Measurements from ENCODE around the gene FOXP3.

FOXP3 gene

GRCh38 chrX:49214416-49214815, 50.1 kb downstream of the FOXP3 start:
- DNase-seq (ENCODE audit: low spot score): no peak

DNA sequence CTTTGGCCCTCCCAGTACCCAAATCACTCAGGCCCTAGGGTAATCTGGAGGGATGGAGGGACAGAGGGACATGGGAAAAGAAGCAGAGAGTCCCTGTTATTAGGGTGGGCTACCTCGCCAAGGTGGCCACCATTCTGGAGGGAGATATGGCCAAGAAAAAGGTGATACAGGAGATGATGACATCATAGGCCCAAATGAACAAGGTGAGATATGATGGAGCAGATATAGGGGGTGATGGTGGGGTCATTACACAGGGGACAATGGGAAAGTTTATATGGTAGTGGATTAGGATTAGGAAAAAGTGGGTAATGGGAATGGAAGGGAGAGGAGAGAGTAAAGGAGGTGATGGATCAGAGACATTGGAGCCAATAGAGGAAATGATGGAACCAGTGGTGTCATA, 51.6 kb downstream of the FOXP3 start:
- no peak for DNase-seq (ENCODE audit: low spot score)

DNA sequence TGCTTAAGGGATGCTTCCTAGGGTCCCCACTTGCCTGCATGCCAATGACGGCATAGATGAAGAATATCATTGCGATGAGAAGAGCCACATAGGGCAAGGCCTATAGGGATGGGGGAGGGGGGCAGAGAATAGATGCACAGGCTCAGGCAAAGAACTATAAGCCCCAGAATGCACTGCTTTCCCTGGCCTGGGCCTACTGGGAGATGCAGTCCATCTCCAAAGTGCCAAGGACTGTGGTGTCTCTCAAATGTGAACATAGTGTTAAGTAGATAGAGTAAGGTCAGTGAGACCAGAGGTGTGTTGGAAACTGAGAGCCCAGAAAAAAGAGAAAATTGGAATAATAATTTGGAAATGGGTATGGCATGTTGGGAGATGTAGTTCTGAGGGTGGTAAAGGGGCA, 52.3 kb downstream of the FOXP3 start:
- DNase-seq (ENCODE audit: low spot score): no peak

- DNase-seq (ENCODE audit: low spot score): no peak
These were observed 53.4 kb downstream of the FOXP3 start for GRCh38 chrX:49211074-49211473.

DNA sequence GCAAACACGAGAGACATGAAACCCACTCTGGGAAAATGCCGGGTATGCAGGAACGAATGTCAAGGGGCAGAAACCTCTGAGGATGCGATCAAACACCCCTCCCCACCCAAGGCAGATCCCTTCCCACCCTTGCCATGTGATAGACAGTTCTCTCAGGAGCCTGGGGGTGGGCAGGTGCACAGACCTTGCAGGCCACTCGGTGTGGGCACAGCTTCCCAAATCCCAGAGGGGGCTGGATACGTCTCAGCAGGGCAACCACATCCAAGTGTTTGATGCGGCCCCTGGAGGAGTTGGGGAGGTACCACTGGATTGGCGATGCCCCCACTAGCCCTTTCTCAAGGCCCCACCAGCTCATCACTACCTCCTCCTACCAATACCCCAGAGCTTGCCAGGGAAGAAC, 54.1 kb downstream of the FOXP3 start:
- no peak for DNase-seq (ENCODE audit: low spot score)

DNA sequence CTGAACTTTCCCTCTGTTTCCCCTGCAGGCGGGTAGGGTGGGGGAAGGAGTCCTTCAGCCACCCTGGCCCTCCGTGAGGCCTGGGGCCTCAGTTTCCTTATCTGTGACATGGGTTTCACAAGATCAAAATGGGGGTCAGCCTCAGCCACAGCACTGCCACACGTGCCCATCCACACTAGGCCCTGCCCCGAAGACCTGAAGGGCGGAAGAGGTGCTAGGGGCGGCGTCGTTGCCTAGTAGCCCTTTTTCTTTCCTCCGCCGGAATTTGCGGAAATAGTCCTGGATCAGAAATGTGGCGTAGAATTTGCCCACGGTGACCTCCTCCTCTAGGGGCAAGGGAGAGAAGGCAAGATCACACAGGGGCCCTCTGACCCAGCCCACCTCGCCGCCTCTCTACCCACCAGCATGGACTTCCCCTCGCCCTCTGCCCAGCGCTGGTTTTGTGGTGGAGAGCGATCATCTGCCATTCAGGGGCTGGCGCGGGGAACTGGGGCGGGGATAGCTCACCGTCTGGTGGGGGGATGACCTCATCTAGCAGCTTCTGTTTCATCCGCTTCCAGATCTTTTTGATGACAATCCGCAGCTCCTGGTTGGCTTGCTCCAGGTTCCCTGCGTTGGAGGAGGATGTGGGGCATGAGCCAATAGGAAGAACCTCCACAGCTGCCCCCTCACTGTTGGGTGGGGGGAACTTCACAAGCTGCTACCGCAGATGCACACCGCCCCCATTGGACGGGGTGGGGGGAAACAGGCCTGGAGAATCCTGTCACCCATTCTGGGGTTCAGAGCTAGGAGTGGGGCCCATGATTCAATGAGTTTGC, 54.9 kb downstream of the FOXP3 start:
- no peak for DNase-seq (ENCODE audit: low spot score)

GRCh38 chrX:49208399-49208798, 56.1 kb downstream of the FOXP3 start:
- no peak for DNase-seq (ENCODE audit: low spot score)

GRCh38 chrX:49206543-49206942, 58.0 kb downstream of the FOXP3 start:
- no peak for DNase-seq (ENCODE audit: low spot score)

GRCh38 chrX:49205443-49205842, 59.1 kb downstream of the FOXP3 start:
- DNase-seq (ENCODE audit: low spot score): no peak

DNA sequence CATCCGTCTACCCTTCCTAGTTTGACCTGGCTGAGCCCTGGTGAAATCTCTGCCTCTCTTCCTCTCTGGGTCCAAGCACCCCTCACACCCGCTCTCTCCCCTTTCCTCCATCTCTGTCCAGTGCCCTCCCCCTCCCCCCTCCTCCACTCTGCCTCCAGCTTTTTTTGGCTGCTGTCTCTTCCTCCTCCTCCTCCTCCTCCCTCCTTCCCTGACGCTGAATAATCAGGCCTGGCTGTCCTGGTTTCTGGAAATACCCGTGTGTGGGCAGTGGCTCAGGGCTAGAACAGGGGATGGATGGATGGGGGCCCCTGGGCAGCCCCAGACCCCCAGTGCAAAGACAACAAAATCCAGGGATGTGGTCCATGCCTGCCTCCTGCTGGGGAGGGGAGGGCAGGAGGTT, 59.8 kb downstream of the FOXP3 start:
- DNase-seq (ENCODE audit: low spot score): no peak

GRCh38 chrX:49204017-49204416, 60.5 kb downstream of the FOXP3 start:
- no peak for DNase-seq (ENCODE audit: low spot score)

- DNase-seq (ENCODE audit: low spot score): no peak
These were observed 61.0 kb downstream of the FOXP3 start for GRCh38 chrX:49203536-49203935.

- DNase-seq (ENCODE audit: low spot score): no peak
These were observed 62.5 kb downstream of the FOXP3 start for GRCh38 chrX:49202022-49202421.
